Stimulated activated CD8-positive, alpha-beta memory T cell treated with anti-CD3 and anti-CD28 coated beads, Interleukin-15, amount 100 ng/mL, for 48 hours (primary cell): ENCODE measurements around the gene GPR107.

ENCODE experiments used
- DNase-seq, 2 donors: peaks; one replicate each; pipeline ENCODE4 v3.0.0-alpha.2; 2020; ENCODE audit warnings: low read depth in 2 of 2

Gene GPR107

GRCh38 chr9:130110166-130110565 is 56.5 kb downstream of the GPR107 start:
- DNase-seq: no peak

GRCh38 chr9:130110596-130111021 is 56.9 kb downstream of the GPR107 start:
- DNase-seq: no peak

- DNase-seq: no peak
Measured at GRCh38 chr9:130111786-130112537, 58.3 kb downstream of the GPR107 start.

- DNase-seq: no peak
Measured at GRCh38 chr9:130112538-130113151, 58.9 kb downstream of the GPR107 start.

- no peak for DNase-seq
Measured at GRCh38 chr9:130114741-130115140, 61.0 kb downstream of the GPR107 start.

GRCh38 chr9:130116346-130116745 is 62.6 kb downstream of the GPR107 start:
- DNase-seq: no peak

GRCh38 chr9:130117376-130117775 is 63.7 kb downstream of the GPR107 start:
- no peak for DNase-seq

- DNase-seq: no peak
Measured at GRCh38 chr9:130117816-130118632, 64.3 kb downstream of the GPR107 start.

GRCh38 chr9:130118841-130119518 is 65.3 kb downstream of the GPR107 start:
- no peak for DNase-seq

GRCh38 chr9:130119519-130120298 is 66.0 kb downstream of the GPR107 start:
- DNase-seq: no peak

- no peak for DNase-seq
Measured at GRCh38 chr9:130120299-130120587, 66.5 kb downstream of the GPR107 start.

GRCh38 chr9:130120832-130121231 is 67.1 kb downstream of the GPR107 start:
- no peak for DNase-seq

- DNase-seq: no peak
Measured at GRCh38 chr9:130122456-130122855, 68.8 kb downstream of the GPR107 start.

GRCh38 chr9:130124085-130124860 is 70.6 kb downstream of the GPR107 start:
- no peak for DNase-seq

GRCh38 chr9:130126721-130127433 is 73.2 kb downstream of the GPR107 start:
- no peak for DNase-seq

- peak; percentile 67 to 68 for DNase-seq
Measured at GRCh38 chr9:130128251-130128650, 74.5 kb downstream of the GPR107 start.

GRCh38 chr9:130128733-130129431 is 75.2 kb downstream of the GPR107 start:
- peak; percentile 34 to 52 for DNase-seq

GRCh38 chr9:130129432-130130061 is 75.8 kb downstream of the GPR107 start:
- DNase-seq: no peak

GRCh38 chr9:130132746-130133145 is 79.0 kb downstream of the GPR107 start:
- no peak for DNase-seq
